Endodermal cell (in vitro differentiated cells): Measurements from ENCODE around the gene THY1. TPM values are rescaled to one million over a fixed set of nuclear protein-coding genes. Genes with fewer than 3 reads are reported as not detected.

Source experiments
- DNase-seq: peaks from one replicate; pipeline ENCODE4 v3.0.0-alpha.2; 2017
- H3K27ac ChIP-seq: 2 replicates; pipeline ENCODE4 v1.5.1; 2013; ENCODE audit warnings: mild to moderate bottlenecking, low read depth, low read length, moderate library complexity
- H3K27me3 ChIP-seq: 2 replicates; pipeline ENCODE4 v1.6.1; 2013; ENCODE audit warnings: mild to moderate bottlenecking, low read length, moderate library complexity; ENCODE audit not compliant: insufficient read depth, control insufficient read depth, poor library complexity, severe bottlenecking
- H3K36me3 ChIP-seq: 2 replicates; pipeline ENCODE4 v1.7.0; 2013; ENCODE audit warnings: mild to moderate bottlenecking, low read length, moderate library complexity; ENCODE audit not compliant: control insufficient read depth, insufficient read depth
- H3K4me1 ChIP-seq: one replicate; pipeline ENCODE4 v1.7.0; 2013; ENCODE audit warnings: low read length; ENCODE audit not compliant: control insufficient read depth, insufficient read depth
- H3K4me3 ChIP-seq: 2 replicates; pipeline ENCODE4 v1.5.1; 2013; ENCODE audit warnings: mild to moderate bottlenecking, low read length, moderate library complexity
- H3K9ac ChIP-seq: 2 replicates; pipeline ENCODE4 v1.6.1; 2013; ENCODE audit warnings: mild to moderate bottlenecking, low read length, moderate library complexity; ENCODE audit not compliant: poor library complexity, severe bottlenecking; ENCODE audit errors: extremely low read depth
- H3K9me3 ChIP-seq: 2 replicates; pipeline ENCODE4 v1.6.1; 2013; ENCODE audit warnings: mild to moderate bottlenecking, low read length, moderate library complexity; ENCODE audit not compliant: control insufficient read depth
- H3K27ac Mint-ChIP-seq: 2 replicates; pipeline ENCODE4 v1.8.0; 2020; ENCODE audit warnings: mixed read lengths
- H3K27me3 Mint-ChIP-seq: 2 replicates; pipeline ENCODE4 v1.8.0; 2021; ENCODE audit warnings: mild to moderate bottlenecking, mixed read lengths; ENCODE audit not compliant: insufficient read depth
- H3K36me3 Mint-ChIP-seq: 2 replicates; pipeline ENCODE4 v1.8.0; 2020; ENCODE audit warnings: low read depth, mixed read lengths
- H3K4me1 Mint-ChIP-seq: 2 replicates; pipeline ENCODE4 v1.8.0; 2020; ENCODE audit warnings: mixed read lengths
- H3K4me3 Mint-ChIP-seq: 2 replicates; pipeline ENCODE4 v1.8.0; 2020; ENCODE audit warnings: mild to moderate bottlenecking, moderate library complexity, mixed read lengths
- H3K9me3 Mint-ChIP-seq: 2 replicates; pipeline ENCODE4 v1.8.0; 2020; ENCODE audit warnings: mild to moderate bottlenecking, mixed read lengths
- CTCF ChIP-seq: fragments of 200-600 bp; sonication (generic); conservative IDR thresholded peaks from 2 replicates; pipeline ENCODE4 v1.5.0; 2021; ENCODE audit warnings: antibody characterized with exemption, mild to moderate bottlenecking
- WGBS, 2 experiments: methylation state at CpG; one replicate each; pipeline versions ENCODE4 v1.1.5 to v1.1.7; 2013; ENCODE audit warnings: missing lambda C conversion rate in 2 of 2, mixed read lengths in 1 of 2; ENCODE audit not compliant: insufficient coverage in 1 of 2, insufficient read length in 1 of 2; 5-methylcytosine and 5-hydroxymethylcytosine counted together
- total RNA-seq, 2 donors: library from RNA; stranded (reverse); fragmentation: NEBNext Ultra II Directional in 1 of 2; extraction: Animal tissue kit (Norgen Biotek cat#: 25700) in 1 of 2; gene quantifications; 2 replicates in 1 of 2; 3 replicates in 1 of 2; pipeline ENCODE4 v1.2.1, GENCODE V29; 2021

THY1 gene
- total RNA-seq, 2 donors from 2014 or later: 19.3 to 36.1 TPM

DNA sequence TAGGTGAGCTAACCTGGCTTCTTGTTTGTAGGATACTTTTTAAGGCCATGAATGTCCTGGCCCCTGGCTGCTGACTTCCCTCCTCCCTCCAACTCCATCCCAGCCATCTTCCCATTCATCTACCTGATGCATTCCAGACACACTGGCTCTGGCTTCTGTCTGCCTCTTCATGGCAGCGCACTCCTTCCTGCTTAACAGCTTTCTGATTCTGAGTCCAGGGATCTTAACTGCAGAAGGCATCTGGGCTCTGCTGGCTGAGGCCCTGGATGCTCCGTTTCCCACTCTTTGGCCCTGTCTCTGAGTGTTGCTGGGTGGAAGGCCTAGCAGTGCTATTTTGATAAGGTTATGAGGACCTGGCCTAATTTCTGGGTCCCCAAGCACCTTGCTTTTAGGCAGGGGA, 1.8 kb upstream of the THY1 start:
- Histone ChIP-seq H3K9me3 (no peaks in the 10 kb centered on the region), H3K9ac (no peak overlapping the region), H3K4me3 (no peak overlapping the region), H3K36me3 (no peaks in the 10 kb centered on the region), H3K27ac (no peak overlapping the region), H3K4me1 (no peaks in the 10 kb centered on the region), H3K27me3 (peaks cover 37% of the 10 kb centered on the region)
- H3K9me3 Mint-ChIP-seq: peaks cover 18% of the 10 kb centered on the region
- H3K27ac Mint-ChIP-seq: no peak overlapping the region
- H3K4me3 Mint-ChIP-seq: no peak overlapping the region
- H3K36me3 Mint-ChIP-seq: no peaks in the 10 kb centered on the region
- no peak for TF ChIP-seq CTCF
- H3K4me1 Mint-ChIP-seq: peaks cover 9% of the 10 kb centered on the region
- 90 to 100% methylated on average over 1 to 2 of the region's 2 CpGs for WGBS, 2 experiments
- peaks cover 44% of the 10 kb centered on the region for H3K27me3 Mint-ChIP-seq
- no peak for DNase-seq

- no peak overlapping the region for H3K4me3 Mint-ChIP-seq
- DNase-seq: no peak
- Histone ChIP-seq H3K4me3 (no peak overlapping the region), H3K36me3 (no peaks in the 10 kb centered on the region), H3K4me1 (no peaks in the 10 kb centered on the region), H3K9ac (no peak overlapping the region), H3K27ac (no peak overlapping the region), H3K27me3 (peaks cover 37% of the 10 kb centered on the region), H3K9me3 (no peaks in the 10 kb centered on the region)
- H3K27me3 Mint-ChIP-seq: peaks cover 41% of the 10 kb centered on the region
- H3K36me3 Mint-ChIP-seq: peaks cover 4% of the 10 kb centered on the region
- H3K27ac Mint-ChIP-seq: no peak overlapping the region
- no peak for TF ChIP-seq CTCF
- peaks cover 9% of the 10 kb centered on the region for H3K4me1 Mint-ChIP-seq
- 90 to 92% methylated on average over 3 of the region's 3 CpGs for WGBS, 2 experiments
- H3K9me3 Mint-ChIP-seq: peaks cover 18% of the 10 kb centered on the region
Observed at GRCh38 chr11:119424276-119424675, 1.3 kb upstream of the THY1 start.

DNA sequence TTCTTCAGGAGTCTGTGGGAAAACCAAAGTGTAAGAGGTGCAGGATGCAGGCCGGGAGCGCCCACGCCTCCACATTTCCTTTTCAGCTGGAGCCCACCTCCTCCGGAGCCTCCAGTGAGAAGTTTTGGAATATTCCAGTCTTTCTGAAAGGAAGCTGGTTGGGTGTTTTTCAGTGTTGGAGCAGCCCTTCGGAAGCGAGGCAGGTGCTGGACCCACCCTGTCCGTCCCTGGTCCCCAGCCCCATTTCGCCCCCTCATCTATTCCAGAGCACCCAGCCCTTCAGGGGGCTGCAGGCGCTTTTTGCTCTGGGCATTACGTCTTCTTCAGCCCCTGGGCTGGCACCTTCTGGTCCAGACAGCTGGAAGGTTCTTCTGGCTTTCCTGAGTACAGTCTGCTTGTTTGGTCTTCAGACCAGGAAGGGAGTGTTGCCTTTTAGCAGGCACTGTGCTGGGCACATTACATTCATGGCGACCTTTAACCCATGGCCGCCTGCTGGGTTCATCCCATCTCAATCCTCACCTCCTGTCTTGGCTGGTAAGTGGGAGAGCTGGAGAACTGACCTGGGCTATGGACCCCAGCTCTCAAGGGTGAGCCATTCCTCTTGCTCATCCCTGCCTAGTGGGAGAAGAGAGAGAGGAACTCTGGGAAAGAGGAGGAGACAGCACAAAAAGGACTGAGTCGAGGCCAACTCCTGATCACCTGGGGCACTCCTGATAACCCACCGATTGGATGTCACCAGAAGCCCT, 710 bp upstream of the THY1 start:
- no peak overlapping the region for H3K4me3 ChIP-seq
- H3K27me3 Mint-ChIP-seq: peaks cover 41% of the 10 kb centered on the region

More for the DNA sequence above, 710 bp upstream of the THY1 start:
- H3K4me1 Mint-ChIP-seq: peaks cover 9% of the 10 kb centered on the region
- H3K36me3 Mint-ChIP-seq: peaks cover 7% of the 10 kb centered on the region
- TF ChIP-seq CTCF: no peak
- H3K4me1 ChIP-seq: no peaks in the 10 kb centered on the region
- H3K27ac Mint-ChIP-seq: no peak overlapping the region
- H3K27ac ChIP-seq: no peak overlapping the region
- DNase-seq: no peak
- peaks cover 37% of the 10 kb centered on the region for H3K27me3 ChIP-seq
- no peaks in the 10 kb centered on the region for H3K9me3 ChIP-seq
- peaks cover 18% of the 10 kb centered on the region for H3K9me3 Mint-ChIP-seq
- peak overlapping the region; percentile 75 for H3K4me3 Mint-ChIP-seq
- no peaks in the 10 kb centered on the region for H3K36me3 ChIP-seq
- 76 to 89% methylated on average over 8 to 14 of the region's 14 CpGs for WGBS, 2 experiments
- no peak overlapping the region for H3K9ac ChIP-seq
